Heart right ventricle (tissue), 16 donors: ENCODE data around the gene ZNF514. TPM values are rescaled to one million over a fixed set of nuclear protein-coding genes. Genes with fewer than 3 reads are reported as not detected.

ENCODE experiments used
- ATAC-seq, 8 donors: fragments of 200-7000 bp; cut with Tn5 transposase; one replicate each; pipeline ENCODE4 v1.9.1; 2020; ENCODE audit warnings: mild to moderate bottlenecking in 8 of 8, moderate library complexity in 8 of 8, moderate number of reproducible peaks in 1 of 8
- DNase-seq, 2 donors: peaks; one replicate each; pipeline ENCODE4 v3.0.0-alpha.2; 2020
- H3K27ac ChIP-seq, 10 donors: fragments of 200-600 bp; sonication (generic) in 2 of 10; one replicate each; pipeline versions ENCODE4 v1.5.0 to v1.8.0; 2020 to 2022; ENCODE audit warnings: mild to moderate bottlenecking in 3 of 10
- H3K27me3 ChIP-seq, 7 donors: fragments of 200-600 bp; one replicate each; pipeline ENCODE4 v1.8.0; 2021 to 2022; ENCODE audit warnings: mild to moderate bottlenecking in 2 of 7
- H3K36me3 ChIP-seq, 9 donors: fragments of 200-600 bp; sonication (generic) in 1 of 9; one replicate each; pipeline versions ENCODE4 v1.5.0 to v1.8.0; 2020 to 2022; ENCODE audit warnings: mild to moderate bottlenecking in 2 of 9
- H3K4me1 ChIP-seq, 9 donors: fragments of 200-600 bp; sonication (generic) in 1 of 9; one replicate each; pipeline versions ENCODE4 v1.5.0 to v1.8.0; 2020 to 2022; ENCODE audit warnings: mild to moderate bottlenecking in 4 of 9
- H3K4me3 ChIP-seq, 10 donors: fragments of 200-600 bp; sonication (generic) in 2 of 10; one replicate each; pipeline versions ENCODE4 v1.5.0 to v1.8.0; 2020 to 2022; ENCODE audit warnings: mild to moderate bottlenecking in 7 of 10, moderate library complexity in 2 of 10
- H3K9me3 ChIP-seq, 11 donors: fragments of 200-600 bp in 10 of 11; sonication (generic) in 2 of 11; one replicate each; pipeline versions ENCODE4 v1.5.0 to v1.8.0; 2013 to 2022; ENCODE audit warnings: mild to moderate bottlenecking in 2 of 11, control low read depth in 1 of 11, moderate library complexity in 1 of 11
- CTCF ChIP-seq, 9 donors: fragments of 200-600 bp; sonication (generic) in 2 of 9; IDR thresholded peaks; one replicate each; pipeline versions ENCODE4 v1.5.0 to v1.8.0; 2021 to 2022; ENCODE audit warnings: antibody characterized with exemption in 9 of 9, mild to moderate bottlenecking in 5 of 9, moderate library complexity in 1 of 9
- WGBS, 2 donors: extraction: QIAGEN DNeasy Blood & Tissue Kit; methylation state at CpG; one replicate each; pipeline ENCODE4 v1.1.7; 2013; ENCODE audit warnings: inconsistent platforms in 1 of 2; 5-methylcytosine and 5-hydroxymethylcytosine counted together
- intact Hi-C, 10 donors: fragments of 100-400 bp; cut with DNase I; formaldehyde crosslinking; loops; one replicate each; pipeline versions ENCODE4 v1.11.1 to v1.14.2; 2022
- polyA plus RNA-seq, 2 donors: library from polyadenylated mRNA; stranded (reverse); fragments of 200-250 nt; gene quantifications; one replicate each; pipeline ENCODE4 v1.2.3, GENCODE V29; 2013
- total RNA-seq, 10 donors: library from RNA; stranded (reverse); fragmentation: NEBNext Ultra II Directional in 3 of 10; extraction: Animal tissue kit (Norgen Biotek cat#: 25700) in 3 of 10; gene quantifications; one replicate each; pipeline versions ENCODE4 v1.2.1 to v1.2.4, GENCODE V29; 2021 to 2023
- donor health status: Arrhythmogenic right ventricular cardiomyopathy.
- donor health status: ischemic (EF 13 %, LVEDD 7.1; RV severe dilation, severe dysfunction).
- donor health status: healthy with polysubstance abuse.
- donor health status: DM: no; HTN: yes; CAD: no.
- donor health status: DM: no; HTN: no; CAD: no.
- donor health status: ischemic (EF 25% LVEDD 6.9; RV normal size, moderate dysfunction).
- donor health status: ischemic (EF 25% LVEDD 5.7; RV mildly dilated, moderate dysfunction).
- donor health status: healthy.
- donor health status: DM: yes; HTN: yes; CAD: no.
- donor health status: Ischemic cardiomyopathy.
- donor health status: ischemic (EF 35%, LVEDD 5.7; RV mildly dilated, moderate dysfunction).
- donor health status: nonischemic (EF 11% LVEDD 7.7; RV severe dilation, severe dysfunction).
- donor health status: DM: yes; HTN: yes; CAD: no.
- donor health status: PGD.
- donor health status: ischemic (EF 29% LVEDD 5.4; RV normal size, mild dysfunction).
- donor health status: nonischemic (EF 23%, LVEDD 6.1; RV moderate dilation, normal function).

The ZNF514 gene
- total and polyA plus RNA-seq, 12 donors, result 4.9 to 17.2 (median 12.4) TPM

- Histone ChIP-seq H3K27ac (no peak overlapping the region), H3K9me3 (peaks cover 0 to 100% (median 70%) of the 10 kb centered on the region in 11 donors), H3K27me3 (no peaks in the 10 kb centered on the region), H3K36me3 (peaks cover 0 to 71% (median 16%) of the 10 kb centered on the region in 9 donors), H3K4me1 (no peaks in the 10 kb centered on the region), H3K4me3 (no peak overlapping the region)
- TF ChIP-seq CTCF (IDR thresholded peaks at IDR 0.05), result no peak
- ATAC-seq, result no peak
- WGBS, 2 donors, result 98 to 99% methylated on average over 2 of the region's 2 CpGs
- intact Hi-C loops, result no loop called here
- DNase-seq, result no peak
These were observed 15.8 kb downstream of the ZNF514 start for GRCh38 chr2:95143838-95144237.

GRCh38 chr2:95138702-95139101, 20.9 kb downstream of the ZNF514 start:
- H3K4me1 ChIP-seq, result no peaks in the 10 kb centered on the region
- intact Hi-C loops, result no loop called here
- no peak for ATAC-seq
- H3K4me3 ChIP-seq, result no peak overlapping the region
- H3K36me3 ChIP-seq, result peaks cover 0 to 19% (median 0%) of the 10 kb centered on the region in 9 donors
- no peaks in the 10 kb centered on the region for H3K27me3 ChIP-seq
- WGBS, 2 donors, result 76 to 84% methylated on average over 1 of the region's 1 CpG
- peaks cover 0 to 95% (median 19%) of the 10 kb centered on the region in 11 donors for H3K9me3 ChIP-seq
- H3K27ac ChIP-seq, result no peak overlapping the region
- no peak for DNase-seq
- TF ChIP-seq CTCF (IDR thresholded peaks at IDR 0.05), result no peak

- intact Hi-C loops, result loop anchor here in 7 of 10 donors (5.0 to 10.0 kb wide), 5 partner anchors 35 to 100 kb away; partner anchors contain the start of genes ZNF514 (in 4 of the 7) and ZNF892 (in 3 of the 7)
- peak in 1 of 8 donors; percentile 5 for ATAC-seq
- Histone ChIP-seq H3K4me3 (peak overlapping the region; percentile 76 to 99 (median 88)), H3K27me3 (no peaks in the 10 kb centered on the region), H3K9me3 (no peaks in the 10 kb centered on the region), H3K27ac (peak overlapping the region; percentile 93 to 99 (median 97)), H3K36me3 (peaks cover 0 to 9% (median 0%) of the 10 kb centered on the region in 9 donors), H3K4me1 (peaks cover 9 to 41% (median 36%) of the 10 kb centered on the region in 9 donors)
- no peak for TF ChIP-seq CTCF (IDR thresholded peaks at IDR 0.05)
- 22 to 29% methylated on average over 5 of the region's 5 CpGs for WGBS, 2 donors
- no peak for DNase-seq
These were observed 37.5 kb downstream of the ZNF514 start for GRCh38 chr2:95122197-95122551.

- DNase-seq, result peak; percentile 88 to 92
- ATAC-seq, result peak; percentile 95 to 98 (median 98)
- no peaks in the 10 kb centered on the region for H3K27me3 ChIP-seq
- 0 to 1% methylated on average over 76 to 86 of the region's 86 CpGs for WGBS, 2 donors
- no peaks in the 10 kb centered on the region for H3K9me3 ChIP-seq
- peak within 1 kb of the TSS; percentile 76 to 99 (median 88) for H3K4me3 ChIP-seq
- peak in 3 of 9 donors; percentile 28 to 44 (median 41) for TF ChIP-seq CTCF (IDR thresholded peaks at IDR 0.05)
- peak within 1 kb of the TSS; percentile 93 to 99 (median 97) for H3K27ac ChIP-seq
- intact Hi-C loops, result loop anchor here in 7 of 10 donors (5.0 to 10.0 kb wide), 5 partner anchors 36 to 99 kb away; partner anchors contain the start of genes ZNF514 (in 4 of the 7) and ZNF892 (in 3 of the 7)
- H3K4me1 ChIP-seq, result peaks cover 9 to 41% (median 36%) of the 10 kb centered on the region in 9 donors
- peaks cover 0 to 15% (median 0%) of the 10 kb centered on the region in 9 donors for H3K36me3 ChIP-seq
These were observed 38.0 kb downstream of the ZNF514 start, which contains the start of gene MRPS5 for GRCh38 chr2:95121407-95122196. Gene MRPS5, minus strand, starts transcription at chr2:95121808. Its CDS starts 17 bp downstream, at chr2:95121791.
